H1 (cell line): ENCODE results near the gene TRIM50. TPM values are rescaled to one million over a fixed set of nuclear protein-coding genes. Genes with fewer than 3 reads are reported as not detected.

ENCODE experiments used
- CTCF ChIA-PET: fragments of 300-600 bp; sonication (Branson Sonifier 250); formaldehyde crosslinking; loops from one replicate; lab custom pipeline; 2021; ENCODE audit not compliant: partially characterized antibody; lab: Charles Lee
- POLR2A ChIA-PET: fragments of 300-600 bp; sonication (Branson Sonifier 250); formaldehyde crosslinking; loops from one replicate; lab custom pipeline; 2021; ENCODE audit warnings: inconsistent platforms; ENCODE audit not compliant: partially characterized antibody; lab: Charles Lee
- DNase-seq, 2 experiments: peaks; one replicate each; pipeline versions ENCODE4 v3.0.0 to v3.0.0-alpha.2; 2010 to 2022; ENCODE audit warnings: low spot score in 2 of 2, low read depth in 1 of 2, mixed read lengths in 1 of 2
- FAIRE-seq: peaks from 2 replicates; lab custom pipeline; 2011; peaks lifted over from hg19 to GRCh38; lab: Jason Lieb, UNC
- H2AFZ ChIP-seq: 2 replicates; pipeline ENCODE4 v1.8.1; 2012; ENCODE audit warnings: low read length, inconsistent platforms
- H2AK5ac ChIP-seq: 2 replicates; pipeline ENCODE4 v1.6.1; 2013; ENCODE audit warnings: low read depth, low read length
- H2BK120ac ChIP-seq: replicated peaks from 2 replicates; pipeline ENCODE3; 2013; ENCODE audit warnings: low read depth, low read length, inconsistent platforms
- H2BK12ac ChIP-seq: 2 replicates; pipeline ENCODE4 v1.6.1; 2013; ENCODE audit warnings: low read depth, low read length
- H2BK15ac ChIP-seq: 2 replicates; pipeline ENCODE4 v1.6.1; 2013; ENCODE audit warnings: low read length
- H2BK20ac ChIP-seq: 2 replicates; pipeline ENCODE4 v1.6.1; 2013; ENCODE audit warnings: low read length
- H2BK5ac ChIP-seq: 2 replicates; pipeline ENCODE4 v1.6.1; 2013; ENCODE audit warnings: low read depth, low read length
- H3K14ac ChIP-seq: 2 replicates; pipeline ENCODE4 v1.6.1; 2013; ENCODE audit warnings: inconsistent platforms; ENCODE audit not compliant: insufficient read length
- H3K18ac ChIP-seq: 2 replicates; pipeline ENCODE4 v1.6.1; 2013; ENCODE audit warnings: low read length; ENCODE audit errors: extremely low read depth
- H3K23ac ChIP-seq: 2 replicates; pipeline ENCODE4 v1.6.1; 2013; ENCODE audit warnings: inconsistent platforms; ENCODE audit not compliant: insufficient read length
- H3K23me2 ChIP-seq: 2 replicates; pipeline ENCODE4 v1.6.1; 2013; ENCODE audit warnings: low read depth, low read length
- H3K27ac ChIP-seq: 2 replicates; pipeline ENCODE4 v1.6.1; 2011; ENCODE audit warnings: low read depth, low read length, inconsistent platforms
- H3K27me3 ChIP-seq, 4 experiments: replicated peaks in 1 of 4; 1 replicate in 1 of 4; 2 replicates in 3 of 4; pipeline versions ENCODE4 v1.6.1 to v1.8.1; 2011 to 2013; ENCODE audit warnings: low read length in 3 of 4, mild to moderate bottlenecking in 3 of 4, inconsistent platforms in 2 of 4, mixed read lengths in 2 of 4, moderate library complexity in 1 of 4; ENCODE audit not compliant: control insufficient read depth in 3 of 4, insufficient read depth in 3 of 4; ENCODE audit errors: extremely low read depth in 1 of 4
- H3K36me3 ChIP-seq, 4 experiments: 2 replicates each; pipeline versions ENCODE4 v1.6.1 to v1.8.1; 2011 to 2013; ENCODE audit warnings: mild to moderate bottlenecking in 4 of 4, low read length in 3 of 4, moderate library complexity in 2 of 4, control low read depth in 1 of 4, inconsistent platforms in 1 of 4; ENCODE audit not compliant: insufficient read depth in 4 of 4, control insufficient read depth in 2 of 4
- H3K4ac ChIP-seq: replicated peaks from 2 replicates; pipeline ENCODE3; 2013; ENCODE audit warnings: low read length, low read depth, mixed read lengths, inconsistent platforms; ENCODE audit not compliant: insufficient read length
- H3K4me1 ChIP-seq, 4 experiments: replicated peaks in 1 of 4; 1 replicate in 1 of 4; 2 replicates in 3 of 4; pipeline versions ENCODE4 v1.6.1 to v1.8.1; 2011 to 2013; ENCODE audit warnings: low read length in 3 of 4, inconsistent platforms in 2 of 4, mixed read lengths in 1 of 4; ENCODE audit not compliant: insufficient read depth in 4 of 4, control insufficient read depth in 3 of 4
- H3K4me2 ChIP-seq, 2 experiments: 2 replicates each; pipeline versions ENCODE4 v1.6.1 to v1.8.1; 2011 to 2013; ENCODE audit warnings: low read depth in 2 of 2, low read length in 2 of 2, control low read depth in 1 of 2, inconsistent platforms in 1 of 2, mild to moderate bottlenecking in 1 of 2; ENCODE audit not compliant: insufficient read depth in 1 of 2
- H3K4me3 ChIP-seq, 4 experiments: fragments of 200-600, 300-600 bp in 1 of 4; sonication (generic), shearing (Covaris generic), sonication (Bioruptor Twin) in 1 of 4; 2 replicates each; pipeline versions ENCODE4 v1.5.1 to v1.8.1; 2011 to 2016; ENCODE audit warnings: low read length in 4 of 4, low read depth in 3 of 4, control low read depth in 2 of 4, inconsistent platforms in 2 of 4, mild to moderate bottlenecking in 2 of 4, mixed read lengths in 1 of 4, moderate library complexity in 1 of 4; ENCODE audit not compliant: insufficient read depth in 2 of 4; ENCODE audit errors: extremely low read depth in 1 of 4
- H3K56ac ChIP-seq: replicated peaks from 2 replicates; pipeline ENCODE3; 2013; ENCODE audit warnings: low read depth, mild to moderate bottlenecking, mixed read lengths, low read length, inconsistent platforms; ENCODE audit not compliant: insufficient read length
- H3K79me1 ChIP-seq: 2 replicates; pipeline ENCODE4 v1.6.1; 2013; ENCODE audit warnings: low read depth, low read length, control low read depth
- H3K79me2 ChIP-seq, 2 experiments: 2 replicates each; pipeline versions ENCODE4 v1.6.1 to v1.8.1; 2012 to 2013; ENCODE audit warnings: low read length in 2 of 2, mild to moderate bottlenecking in 2 of 2, inconsistent platforms in 1 of 2; ENCODE audit not compliant: insufficient read depth in 2 of 2, control insufficient read depth in 1 of 2
- H3K9ac ChIP-seq, 4 experiments: replicated peaks in 1 of 4; 1 replicate in 1 of 4; 2 replicates in 3 of 4; pipeline versions ENCODE4 v1.6.1 to v1.8.1; 2011 to 2013; ENCODE audit warnings: low read depth in 3 of 4, low read length in 3 of 4, control low read depth in 2 of 4, mild to moderate bottlenecking in 2 of 4, moderate library complexity in 2 of 4, inconsistent platforms in 1 of 4; ENCODE audit errors: extremely low read depth in 1 of 4
- H3K9me3 ChIP-seq, 2 experiments: 2 replicates each; pipeline versions ENCODE4 v1.6.1 to v1.8.1; 2012 to 2013; ENCODE audit warnings: mild to moderate bottlenecking in 2 of 2, moderate library complexity in 2 of 2, control low read depth in 1 of 2, inconsistent platforms in 1 of 2, low read depth in 1 of 2, low read length in 1 of 2, mixed read lengths in 1 of 2; ENCODE audit not compliant: insufficient read depth in 2 of 2
- H4K20me1 ChIP-seq, 2 experiments: replicated peaks in 1 of 2; 2 replicates each; pipeline versions ENCODE3 to v1.8.1; 2011 to 2013; ENCODE audit warnings: inconsistent platforms in 2 of 2, low read length in 2 of 2, mild to moderate bottlenecking in 1 of 2; ENCODE audit not compliant: insufficient read depth in 2 of 2, control insufficient read depth in 1 of 2
- H4K5ac ChIP-seq: 2 replicates; pipeline ENCODE4 v1.6.1; 2013; ENCODE audit warnings: low read length, low read depth, mixed read lengths, inconsistent platforms; ENCODE audit not compliant: insufficient read length
- H4K8ac ChIP-seq: 2 replicates; pipeline ENCODE4 v1.8.0; 2013; ENCODE audit warnings: mild to moderate bottlenecking, moderate library complexity, low read length, inconsistent platforms; ENCODE audit not compliant: insufficient read depth; ENCODE audit errors: extremely low read depth
- H4K91ac ChIP-seq: replicated peaks from 2 replicates; pipeline ENCODE3; 2013; ENCODE audit warnings: low read length, mixed read lengths, inconsistent platforms; ENCODE audit not compliant: insufficient read length
- ATF3 ChIP-seq: IDR thresholded peaks from 2 replicates; pipeline ENCODE4 v1.6.1; 2011; ENCODE audit warnings: low read depth, mild to moderate bottlenecking, low read length; ENCODE audit not compliant: insufficient read depth
- BACH1 ChIP-seq: IDR thresholded peaks from 2 replicates; pipeline ENCODE4 v1.6.1; 2012; ENCODE audit warnings: low read length, improper control_type of control experiment
- BCL11A ChIP-seq, 2 experiments: IDR thresholded peaks; one replicate each; pipeline ENCODE4 v1.6.1; 2011; ENCODE audit warnings: low read depth in 2 of 2, low read length in 2 of 2, mild to moderate bottlenecking in 2 of 2
- CHD1 ChIP-seq: IDR thresholded peaks from 2 replicates; pipeline ENCODE4 v1.6.1; 2012; ENCODE audit warnings: low read depth, low read length, improper control_type of control experiment
- FOSL1 ChIP-seq: IDR thresholded peaks from 2 replicates; pipeline ENCODE4 v1.6.1; 2011; ENCODE audit warnings: mild to moderate bottlenecking, low read depth, low read length, moderate library complexity; ENCODE audit not compliant: insufficient read depth
- JUND ChIP-seq: IDR thresholded peaks from 2 replicates; pipeline ENCODE4 v1.6.1; 2011; ENCODE audit warnings: mild to moderate bottlenecking, improper control_type of control experiment, low read length
- KDM4A ChIP-seq: IDR thresholded peaks from one replicate; pipeline ENCODE4 v1.7.1; 2012; ENCODE audit warnings: low read depth, mild to moderate bottlenecking, moderate library complexity, low read length, inconsistent platforms; ENCODE audit not compliant: severe bottlenecking
- KDM5A ChIP-seq: fragments of 200-600 bp; IDR thresholded peaks from 2 replicates; pipeline ENCODE4 v1.7.1; 2012; ENCODE audit warnings: mild to moderate bottlenecking, low read length, inconsistent platforms, mixed read lengths
- PHF8 ChIP-seq: fragments of 200-600 bp; sonication (generic); conservative IDR thresholded peaks from 2 replicates; pipeline ENCODE4 v1.7.1; 2012; ENCODE audit warnings: low read depth, mild to moderate bottlenecking, inconsistent platforms, low read length, moderate library complexity
- RBBP5 ChIP-seq: IDR thresholded peaks from 2 replicates; pipeline ENCODE4 v1.7.1; 2012; ENCODE audit warnings: low read depth, mild to moderate bottlenecking, inconsistent platforms, low read length, moderate library complexity, borderline replicate concordance
- TCF12 ChIP-seq: IDR thresholded peaks from 2 replicates; pipeline ENCODE4 v1.6.1; 2011; ENCODE audit warnings: low read depth, mild to moderate bottlenecking, low read length
- TEAD4 ChIP-seq: IDR thresholded peaks from 2 replicates; pipeline ENCODE4 v1.6.1; 2012; ENCODE audit warnings: low read depth, low read length, inconsistent platforms, mixed read lengths
- YY1 ChIP-seq: IDR thresholded peaks from 2 replicates; pipeline ENCODE4 v1.6.1; 2011; ENCODE audit warnings: low read depth, mild to moderate bottlenecking, low read length
- WGBS, 2 experiments: shearing (Covaris generic) in 1 of 2; methylation state at CpG; one replicate each; pipeline versions ENCODE4 v1.1.6 to v1.1.7; 2013 to 2015; ENCODE audit warnings: low lambda C conversion rate in 2 of 2, mixed read lengths in 2 of 2, inconsistent platforms in 1 of 2, low coverage in 1 of 2, missing lambda C conversion rate in 1 of 2; ENCODE audit not compliant: insufficient replicate concordance in 2 of 2, insufficient coverage in 1 of 2, insufficient read length in 1 of 2; ENCODE audit errors: extremely low coverage in 1 of 2, missing lambda C conversion rate in 1 of 2; 5-methylcytosine and 5-hydroxymethylcytosine counted together
- polyA plus RNA-seq, 7 experiments: library from polyadenylated mRNA; depleted of rRNA in 3 of 7; stranded (reverse) in 5 of 7; unstranded in 2 of 7; fragments of >200 nt in 5 of 7; fragments of 200-250 nt in 2 of 7; gene quantifications; 1 replicate in 5 of 7; 2 replicates in 1 of 7; 4 replicates in 1 of 7; pipeline versions ENCODE4 v1.2.1 to v1.2.3, GENCODE V29; 2011 to 2013; ENCODE audit warnings: missing spikeins in 2 of 7, mixed read lengths in 2 of 7
- total RNA-seq: library from RNA; stranded (reverse); fragmentation: NEBNext Ultra II Directional; extraction: Animal tissue kit (Norgen Biotek cat#: 25700); gene quantifications from 2 replicates; pipeline ENCODE4 v1.2.1, GENCODE V29; 2021

TRIM50 gene
- total and polyA plus RNA-seq, 2 of the 8 experiments (the other 6 are each of a cell fraction or from before 2014, with no cell fraction given), result 0.12 TPM; not detected in 1

GRCh38 chr7:73332447-73332846 is 4.6 kb upstream of the TRIM50 start:
- Histone ChIP-seq H3K9me3 (no peaks in the 10 kb centered on the region), H3K23ac (no peak overlapping the region), H3K4me1 (peaks cover 0 to 9% (median 5%) of the 10 kb centered on the region in 4 experiments; a peak in 6 of 7 replicates), H3K4me3 (no peak overlapping the region), H2BK12ac (peak overlapping the region; percentile 50; the same call in 1 of the 2 replicates), H2AK5ac (no peak overlapping the region), H3K36me3 (no peaks in the 10 kb centered on the region), H2BK120ac (no peak overlapping the region), H4K20me1 (no peaks in the 10 kb centered on the region), H4K5ac (no peak overlapping the region), H3K56ac (no peak overlapping the region), H2BK15ac (no peak overlapping the region), H2AFZ (no peak overlapping the region), H3K14ac (no peak overlapping the region), H3K4me2 (no peak overlapping the region), H3K27ac (no peak overlapping the region), H4K8ac (no peak overlapping the region), H3K79me1 (no peaks in the 10 kb centered on the region), H3K27me3 (no peaks in the 10 kb centered on the region; a peak in 1 of 7 replicates), H3K18ac (no peak overlapping the region), H3K4ac (no peak overlapping the region), H2BK5ac (no peak overlapping the region), H2BK20ac (no peak overlapping the region), H3K79me2 (no peaks in the 10 kb centered on the region), H4K91ac (no peak overlapping the region), H3K9ac (no peak overlapping the region), H3K23me2 (no peaks in the 10 kb centered on the region)
- POLR2A ChIA-PET, result interaction anchor here (1.3 to 1.5 kb wide), 2 partner anchors 8 to 9 kb away, joined by 4 to 5 read pairs; no protein-coding TSS in a partner anchor
- no peak for TF ChIP-seq RBBP5
- TF ChIP-seq KDM4A, result no peak
- TF ChIP-seq ATF3, result no peak
- TF ChIP-seq CHD1, result no peak
- no peak for TF ChIP-seq KDM5A
- no peak for TF ChIP-seq TCF12
- no peak for TF ChIP-seq PHF8
- TF ChIP-seq JUND, result no peak
- TF ChIP-seq BACH1, result no peak
- TF ChIP-seq BCL11A (IDR thresholded peaks at IDR 0.05; ENCODE audit: low read depth in 2 of 2, low read length in 2 of 2), result no peak
- no peak for TF ChIP-seq TEAD4
- no peak for TF ChIP-seq FOSL1
- no peak for TF ChIP-seq YY1
- no peak for FAIRE-seq
- 84% methylated on average over 6 of the region's 6 CpGs; no CpG with 5 or more reads in 1 of the 2 experiments for WGBS, 2 experiments
- CTCF ChIA-PET, result interaction anchor here (3.2 to 6.9 kb wide), 2 partner anchors 11 to 119 kb away, joined by 14 to 36 read pairs; no protein-coding TSS in a partner anchor
- DNase-seq, result no peak
